H1 (cell line): ENCODE results near the gene TNFSF15. TPM values are rescaled to one million over a fixed set of nuclear protein-coding genes. Genes with fewer than 3 reads are reported as not detected.

Source experiments
- CTCF ChIA-PET: fragments of 300-600 bp; sonication (Branson Sonifier 250); formaldehyde crosslinking; loops from one replicate; lab custom pipeline; 2021; ENCODE audit not compliant: partially characterized antibody; lab: Charles Lee
- POLR2A ChIA-PET: fragments of 300-600 bp; sonication (Branson Sonifier 250); formaldehyde crosslinking; loops from one replicate; lab custom pipeline; 2021; ENCODE audit warnings: inconsistent platforms; ENCODE audit not compliant: partially characterized antibody; lab: Charles Lee
- DNase-seq, 2 experiments: peaks; one replicate each; pipeline versions ENCODE4 v3.0.0 to v3.0.0-alpha.2; 2010 to 2022; ENCODE audit warnings: low spot score in 2 of 2, low read depth in 1 of 2, mixed read lengths in 1 of 2
- FAIRE-seq: peaks from 2 replicates; lab custom pipeline; 2011; peaks lifted over from hg19 to GRCh38; lab: Jason Lieb, UNC
- H2AFZ ChIP-seq: 2 replicates; pipeline ENCODE4 v1.8.1; 2012; ENCODE audit warnings: low read length, inconsistent platforms
- H2AK5ac ChIP-seq: 2 replicates; pipeline ENCODE4 v1.6.1; 2013; ENCODE audit warnings: low read depth, low read length
- H2BK120ac ChIP-seq: replicated peaks from 2 replicates; pipeline ENCODE3; 2013; ENCODE audit warnings: low read depth, low read length, inconsistent platforms
- H2BK12ac ChIP-seq: 2 replicates; pipeline ENCODE4 v1.6.1; 2013; ENCODE audit warnings: low read depth, low read length
- H2BK15ac ChIP-seq: 2 replicates; pipeline ENCODE4 v1.6.1; 2013; ENCODE audit warnings: low read length
- H2BK20ac ChIP-seq: 2 replicates; pipeline ENCODE4 v1.6.1; 2013; ENCODE audit warnings: low read length
- H2BK5ac ChIP-seq: 2 replicates; pipeline ENCODE4 v1.6.1; 2013; ENCODE audit warnings: low read depth, low read length
- H3K14ac ChIP-seq: 2 replicates; pipeline ENCODE4 v1.6.1; 2013; ENCODE audit warnings: inconsistent platforms; ENCODE audit not compliant: insufficient read length
- H3K18ac ChIP-seq: 2 replicates; pipeline ENCODE4 v1.6.1; 2013; ENCODE audit warnings: low read length; ENCODE audit errors: extremely low read depth
- H3K23ac ChIP-seq: 2 replicates; pipeline ENCODE4 v1.6.1; 2013; ENCODE audit warnings: inconsistent platforms; ENCODE audit not compliant: insufficient read length
- H3K23me2 ChIP-seq: 2 replicates; pipeline ENCODE4 v1.6.1; 2013; ENCODE audit warnings: low read depth, low read length
- H3K27ac ChIP-seq: 2 replicates; pipeline ENCODE4 v1.6.1; 2011; ENCODE audit warnings: low read depth, low read length, inconsistent platforms
- H3K27me3 ChIP-seq, 4 experiments: replicated peaks in 1 of 4; 1 replicate in 1 of 4; 2 replicates in 3 of 4; pipeline versions ENCODE4 v1.6.1 to v1.8.1; 2011 to 2013; ENCODE audit warnings: low read length in 3 of 4, mild to moderate bottlenecking in 3 of 4, inconsistent platforms in 2 of 4, mixed read lengths in 2 of 4, moderate library complexity in 1 of 4; ENCODE audit not compliant: control insufficient read depth in 3 of 4, insufficient read depth in 3 of 4; ENCODE audit errors: extremely low read depth in 1 of 4
- H3K36me3 ChIP-seq, 4 experiments: 2 replicates each; pipeline versions ENCODE4 v1.6.1 to v1.8.1; 2011 to 2013; ENCODE audit warnings: mild to moderate bottlenecking in 4 of 4, low read length in 3 of 4, moderate library complexity in 2 of 4, control low read depth in 1 of 4, inconsistent platforms in 1 of 4; ENCODE audit not compliant: insufficient read depth in 4 of 4, control insufficient read depth in 2 of 4
- H3K4ac ChIP-seq: replicated peaks from 2 replicates; pipeline ENCODE3; 2013; ENCODE audit warnings: low read length, low read depth, mixed read lengths, inconsistent platforms; ENCODE audit not compliant: insufficient read length
- H3K4me1 ChIP-seq, 4 experiments: replicated peaks in 1 of 4; 1 replicate in 1 of 4; 2 replicates in 3 of 4; pipeline versions ENCODE4 v1.6.1 to v1.8.1; 2011 to 2013; ENCODE audit warnings: low read length in 3 of 4, inconsistent platforms in 2 of 4, mixed read lengths in 1 of 4; ENCODE audit not compliant: insufficient read depth in 4 of 4, control insufficient read depth in 3 of 4
- H3K4me2 ChIP-seq, 2 experiments: 2 replicates each; pipeline versions ENCODE4 v1.6.1 to v1.8.1; 2011 to 2013; ENCODE audit warnings: low read depth in 2 of 2, low read length in 2 of 2, control low read depth in 1 of 2, inconsistent platforms in 1 of 2, mild to moderate bottlenecking in 1 of 2; ENCODE audit not compliant: insufficient read depth in 1 of 2
- H3K4me3 ChIP-seq, 4 experiments: fragments of 200-600, 300-600 bp in 1 of 4; sonication (generic), shearing (Covaris generic), sonication (Bioruptor Twin) in 1 of 4; 2 replicates each; pipeline versions ENCODE4 v1.5.1 to v1.8.1; 2011 to 2016; ENCODE audit warnings: low read length in 4 of 4, low read depth in 3 of 4, control low read depth in 2 of 4, inconsistent platforms in 2 of 4, mild to moderate bottlenecking in 2 of 4, mixed read lengths in 1 of 4, moderate library complexity in 1 of 4; ENCODE audit not compliant: insufficient read depth in 2 of 4; ENCODE audit errors: extremely low read depth in 1 of 4
- H3K56ac ChIP-seq: replicated peaks from 2 replicates; pipeline ENCODE3; 2013; ENCODE audit warnings: low read depth, mild to moderate bottlenecking, mixed read lengths, low read length, inconsistent platforms; ENCODE audit not compliant: insufficient read length
- H3K79me1 ChIP-seq: 2 replicates; pipeline ENCODE4 v1.6.1; 2013; ENCODE audit warnings: low read depth, low read length, control low read depth
- H3K79me2 ChIP-seq, 2 experiments: 2 replicates each; pipeline versions ENCODE4 v1.6.1 to v1.8.1; 2012 to 2013; ENCODE audit warnings: low read length in 2 of 2, mild to moderate bottlenecking in 2 of 2, inconsistent platforms in 1 of 2; ENCODE audit not compliant: insufficient read depth in 2 of 2, control insufficient read depth in 1 of 2
- H3K9ac ChIP-seq, 4 experiments: replicated peaks in 1 of 4; 1 replicate in 1 of 4; 2 replicates in 3 of 4; pipeline versions ENCODE4 v1.6.1 to v1.8.1; 2011 to 2013; ENCODE audit warnings: low read depth in 3 of 4, low read length in 3 of 4, control low read depth in 2 of 4, mild to moderate bottlenecking in 2 of 4, moderate library complexity in 2 of 4, inconsistent platforms in 1 of 4; ENCODE audit errors: extremely low read depth in 1 of 4
- H3K9me3 ChIP-seq, 2 experiments: 2 replicates each; pipeline versions ENCODE4 v1.6.1 to v1.8.1; 2012 to 2013; ENCODE audit warnings: mild to moderate bottlenecking in 2 of 2, moderate library complexity in 2 of 2, control low read depth in 1 of 2, inconsistent platforms in 1 of 2, low read depth in 1 of 2, low read length in 1 of 2, mixed read lengths in 1 of 2; ENCODE audit not compliant: insufficient read depth in 2 of 2
- H4K20me1 ChIP-seq, 2 experiments: replicated peaks in 1 of 2; 2 replicates each; pipeline versions ENCODE3 to v1.8.1; 2011 to 2013; ENCODE audit warnings: inconsistent platforms in 2 of 2, low read length in 2 of 2, mild to moderate bottlenecking in 1 of 2; ENCODE audit not compliant: insufficient read depth in 2 of 2, control insufficient read depth in 1 of 2
- H4K5ac ChIP-seq: 2 replicates; pipeline ENCODE4 v1.6.1; 2013; ENCODE audit warnings: low read length, low read depth, mixed read lengths, inconsistent platforms; ENCODE audit not compliant: insufficient read length
- H4K8ac ChIP-seq: 2 replicates; pipeline ENCODE4 v1.8.0; 2013; ENCODE audit warnings: mild to moderate bottlenecking, moderate library complexity, low read length, inconsistent platforms; ENCODE audit not compliant: insufficient read depth; ENCODE audit errors: extremely low read depth
- H4K91ac ChIP-seq: replicated peaks from 2 replicates; pipeline ENCODE3; 2013; ENCODE audit warnings: low read length, mixed read lengths, inconsistent platforms; ENCODE audit not compliant: insufficient read length
- BCL11A ChIP-seq, 2 experiments: IDR thresholded peaks; one replicate each; pipeline ENCODE4 v1.6.1; 2011; ENCODE audit warnings: low read depth in 2 of 2, low read length in 2 of 2, mild to moderate bottlenecking in 2 of 2
- CBX5 ChIP-seq: fragments of 300-800, 300-1000 bp; sonication (generic); IDR thresholded peaks from 2 replicates; pipeline ENCODE4 v1.7.1; 2016; ENCODE audit warnings: antibody characterized with exemption, low read length, low read depth
- CHD2 ChIP-seq: IDR thresholded peaks from 2 replicates; pipeline ENCODE4 v1.6.1; 2012; ENCODE audit warnings: low read length, improper control_type of control experiment
- CTBP2 ChIP-seq: IDR thresholded peaks from 2 replicates; pipeline ENCODE4 v1.7.0; 2011; ENCODE audit warnings: borderline replicate concordance, mild to moderate bottlenecking, moderate library complexity, mixed read lengths, low read length; ENCODE audit not compliant: insufficient read depth, insufficient read length
- EZH2 ChIP-seq: fragments of 200-600 bp; sonication (generic); IDR thresholded peaks from 2 replicates; pipeline ENCODE4 v1.7.1; 2012; ENCODE audit warnings: low read depth, mild to moderate bottlenecking, moderate library complexity, low read length, inconsistent platforms; ENCODE audit not compliant: severe bottlenecking
- POLR2AphosphoS5 ChIP-seq: IDR thresholded peaks from 2 replicates; pipeline ENCODE4 v1.6.1; 2011; ENCODE audit warnings: low read depth, low read length
- SIX5 ChIP-seq: IDR thresholded peaks from 2 replicates; pipeline ENCODE4 v1.6.1; 2011; ENCODE audit warnings: mild to moderate bottlenecking, low read depth, low read length
- TCF12 ChIP-seq: IDR thresholded peaks from 2 replicates; pipeline ENCODE4 v1.6.1; 2011; ENCODE audit warnings: low read depth, mild to moderate bottlenecking, low read length
- TEAD4 ChIP-seq: IDR thresholded peaks from 2 replicates; pipeline ENCODE4 v1.6.1; 2012; ENCODE audit warnings: low read depth, low read length, inconsistent platforms, mixed read lengths
- YY1 ChIP-seq: IDR thresholded peaks from 2 replicates; pipeline ENCODE4 v1.6.1; 2011; ENCODE audit warnings: low read depth, mild to moderate bottlenecking, low read length
- polyA plus RNA-seq, 7 experiments: library from polyadenylated mRNA; depleted of rRNA in 3 of 7; stranded (reverse) in 5 of 7; unstranded in 2 of 7; fragments of >200 nt in 5 of 7; fragments of 200-250 nt in 2 of 7; gene quantifications; 1 replicate in 5 of 7; 2 replicates in 1 of 7; 4 replicates in 1 of 7; pipeline versions ENCODE4 v1.2.1 to v1.2.3, GENCODE V29; 2011 to 2013; ENCODE audit warnings: missing spikeins in 2 of 7, mixed read lengths in 2 of 7
- total RNA-seq: library from RNA; stranded (reverse); fragmentation: NEBNext Ultra II Directional; extraction: Animal tissue kit (Norgen Biotek cat#: 25700); gene quantifications from 2 replicates; pipeline ENCODE4 v1.2.1, GENCODE V29; 2021
- TF ChIP-seq, protein P1 (sequence below): IDR thresholded peaks from 2 replicates; pipeline ENCODE4 v1.6.1; 2012; ENCODE audit warnings: inconsistent platforms

The TNFSF15 gene
- total and polyA plus RNA-seq, 2 of the 8 experiments (the other 6 are each of a cell fraction or from before 2014, with no cell fraction given), result 0.09 to 0.17 TPM

DNA sequence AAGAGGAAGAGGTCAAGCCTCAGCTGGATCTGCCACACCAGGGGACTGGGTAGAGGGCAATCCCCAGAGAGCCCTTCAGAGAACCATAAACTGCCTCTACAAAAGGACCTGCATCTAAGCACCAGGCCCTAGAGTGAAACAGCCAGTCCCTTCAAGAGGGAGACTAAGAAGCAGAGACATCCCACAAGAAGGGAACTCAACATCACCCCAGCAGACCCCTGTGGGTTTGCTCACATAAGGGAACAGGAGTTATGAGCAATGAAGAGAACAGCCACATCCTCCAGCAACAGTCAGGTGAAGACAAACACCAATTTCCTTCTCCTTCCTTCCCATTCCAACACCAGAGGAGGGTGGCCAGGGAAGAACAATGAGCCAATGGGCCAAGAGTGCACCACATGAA lies 48.9 kb downstream of the TNFSF15 start:
- TF ChIP-seq, protein P1, sequence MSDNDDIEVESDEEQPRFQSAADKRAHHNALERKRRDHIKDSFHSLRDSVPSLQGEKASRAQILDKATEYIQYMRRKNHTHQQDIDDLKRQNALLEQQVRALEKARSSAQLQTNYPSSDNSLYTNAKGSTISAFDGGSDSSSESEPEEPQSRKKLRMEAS, result no peak
- TF ChIP-seq BCL11A (IDR thresholded peaks at IDR 0.05; ENCODE audit: low read depth in 2 of 2, low read length in 2 of 2) (no peak), CHD2 (no peak), CBX5 (no peak), TEAD4 (no peak), TCF12 (no peak), POLR2AphosphoS5 (no peak), SIX5 (no peak), YY1 (no peak), CTBP2 (no peak), EZH2 (no peak)
- Histone ChIP-seq H4K20me1 (no peaks in the 10 kb centered on the region), H3K79me1 (no peaks in the 10 kb centered on the region), H3K4me3 (no peak overlapping the region), H3K27ac (no peak overlapping the region), H2BK20ac (no peak overlapping the region), H2BK15ac (no peak overlapping the region), H4K5ac (no peak overlapping the region), H2AK5ac (no peak overlapping the region), H3K4ac (no peak overlapping the region), H3K56ac (no peak overlapping the region), H3K23ac (no peak overlapping the region), H3K79me2 (no peaks in the 10 kb centered on the region), H3K4me1 (peaks cover 0 to 4% (median 0%) of the 10 kb centered on the region in 4 experiments; a peak in 1 of 7 replicates), H2BK12ac (no peak overlapping the region), H3K18ac (no peak overlapping the region), H3K36me3 (no peaks in the 10 kb centered on the region), H2BK5ac (no peak overlapping the region), H3K9ac (no peak overlapping the region), H3K9me3 (peaks cover 4 to 5% of the 10 kb centered on the region in 2 experiments; a peak in 1 of 4 replicates), H3K23me2 (no peaks in the 10 kb centered on the region), H2BK120ac (no peak overlapping the region), H3K27me3 (no peaks in the 10 kb centered on the region), H3K14ac (no peak overlapping the region), H4K8ac (no peak overlapping the region), H4K91ac (no peak overlapping the region), H2AFZ (no peak overlapping the region), H3K4me2 (no peak overlapping the region)
- ChIA-PET CTCF (interaction anchor here (0.8 to 1.2 kb wide), 4 partner anchors 19 to 255 kb away, joined by 3 to 5 read pairs (median 3); no protein-coding TSS in a partner anchor), POLR2A (no interaction called here)
- no peak for FAIRE-seq
- DNase-seq, result no peak
